Measurements from ENCODE around the gene COPS4. TPM values are rescaled to one million over a fixed set of nuclear protein-coding genes. Genes with fewer than 3 reads are reported as not detected.
"Not testable (repeated sequence)": the region's sequence is repeated elsewhere in the genome, so short reads cannot be mapped to it uniquely, and the experiment has no call there.

Gene COPS4
- total and polyA plus RNA-seq, 10 donors: 20.0 to 35.1 (median 25.9) TPM

DNA sequence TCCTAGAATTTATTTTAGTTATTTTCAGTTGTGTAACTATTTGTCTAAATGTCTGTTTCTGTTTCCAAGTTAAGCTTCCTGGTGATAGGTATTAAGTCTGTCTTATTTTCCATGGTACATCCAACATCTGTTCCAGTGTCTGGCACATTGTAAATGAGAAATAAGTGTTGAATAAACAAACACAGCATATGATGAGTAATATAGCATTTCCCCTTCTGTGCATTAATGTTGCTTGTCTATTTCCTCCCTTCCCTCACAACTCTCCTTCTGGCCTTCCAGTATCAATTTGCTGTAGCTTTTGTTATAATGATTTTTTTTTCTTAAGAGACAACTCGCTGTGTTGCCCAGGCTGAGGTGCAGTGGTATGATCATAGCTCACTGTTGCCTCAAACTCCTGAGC is 36.1 kb downstream of the COPS4 start:
- TF ChIP-seq POLR2A (IDR thresholded peaks at IDR 0.05) (no peak), CTCF (IDR thresholded peaks at IDR 0.05 in 8 of 11, conservative IDR thresholded peaks at IDR 0.05 in 3 of 11) (no peak), POLR2AphosphoS5 (IDR thresholded peaks at IDR 0.05) (no peak)
- H3K36me3 ChIP-seq: peaks cover 0 to 89% (median 47%) of the 10 kb centered on the region in 6 donors
- intact Hi-C loops (cut with DNase I; ENCODE audit: low total_unique reads): loop anchor here (5.0 kb wide), 1 partner anchor 186 kb away; no protein-coding TSS in a partner anchor

DNA sequence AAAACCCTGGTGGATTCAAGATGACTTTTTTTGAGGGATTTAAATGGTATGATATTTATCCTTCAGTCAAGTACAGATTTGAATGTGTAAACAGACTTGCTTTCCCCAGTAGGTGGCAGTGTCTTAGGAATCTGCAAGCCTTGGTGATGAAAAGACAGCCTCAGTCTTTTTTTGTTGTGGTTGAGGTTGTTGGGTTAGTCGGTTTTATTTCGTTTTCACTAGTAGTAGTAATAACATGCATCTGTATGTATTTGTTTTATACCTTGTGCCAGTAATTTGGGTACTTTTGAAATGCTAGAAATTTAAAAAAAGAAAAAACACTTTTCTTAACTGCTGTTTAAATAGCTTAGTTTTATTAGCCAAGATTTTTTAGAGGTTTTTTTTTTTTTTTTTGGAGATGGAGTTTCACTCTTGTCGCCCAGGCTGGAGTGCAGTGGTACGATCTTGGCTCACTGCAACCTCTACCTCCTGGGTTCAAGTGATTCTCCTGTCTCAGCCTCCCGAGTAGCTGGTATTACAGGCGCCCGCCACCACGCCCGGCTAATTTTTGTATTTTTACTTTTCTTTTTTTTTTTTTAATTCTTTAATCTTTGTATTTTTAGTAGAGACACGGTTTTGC is 39.2 kb downstream of the COPS4 start:
- intact Hi-C loops (cut with DNase I; ENCODE audit: low total_unique reads): loop anchor here (5.0 kb wide), 1 partner anchor 183 kb away; no protein-coding TSS in a partner anchor
- H3K4me1 ChIP-seq: peaks cover 0 to 28% (median 21%) of the 10 kb centered on the region in 6 donors
- H3K9me3 ChIP-seq: no peaks in the 10 kb centered on the region
- peak overlapping the region in 2 of 8 donors; percentile 30 to 34 for H3K27ac ChIP-seq
- H3K36me3 ChIP-seq: peaks cover 0 to 72% (median 22%) of the 10 kb centered on the region in 6 donors
- peak overlapping the region in 1 of 8 donors; percentile 3 for H3K4me3 ChIP-seq
- DNase-seq: no peak
- no peaks in the 10 kb centered on the region for H3K27me3 ChIP-seq (replicated peaks in 1 of 7)
- 67 to 75% (median 73%) methylated on average over 10 of the region's 10 CpGs for WGBS, 5 donors
- TF ChIP-seq CTCF (IDR thresholded peaks at IDR 0.05 in 8 of 11, conservative IDR thresholded peaks at IDR 0.05 in 3 of 11) (peak; percentile 58 to 81 (median 73)), POLR2A (IDR thresholded peaks at IDR 0.05) (no peak)

More for the DNA sequence above, 36.1 kb downstream of the COPS4 start:
- no peak overlapping the region for H3K4me3 ChIP-seq
- DNase-seq: no peak
- H3K27me3 ChIP-seq (replicated peaks in 1 of 7): no peaks in the 10 kb centered on the region
- no peak overlapping the region for H3K27ac ChIP-seq
- H3K4me1 ChIP-seq: peaks cover 0 to 25% (median 21%) of the 10 kb centered on the region in 6 donors
- H3K9me3 ChIP-seq: no peaks in the 10 kb centered on the region
- 95 to 97% (median 96%) methylated on average over 1 of the region's 1 CpG for WGBS, 5 donors

DNA sequence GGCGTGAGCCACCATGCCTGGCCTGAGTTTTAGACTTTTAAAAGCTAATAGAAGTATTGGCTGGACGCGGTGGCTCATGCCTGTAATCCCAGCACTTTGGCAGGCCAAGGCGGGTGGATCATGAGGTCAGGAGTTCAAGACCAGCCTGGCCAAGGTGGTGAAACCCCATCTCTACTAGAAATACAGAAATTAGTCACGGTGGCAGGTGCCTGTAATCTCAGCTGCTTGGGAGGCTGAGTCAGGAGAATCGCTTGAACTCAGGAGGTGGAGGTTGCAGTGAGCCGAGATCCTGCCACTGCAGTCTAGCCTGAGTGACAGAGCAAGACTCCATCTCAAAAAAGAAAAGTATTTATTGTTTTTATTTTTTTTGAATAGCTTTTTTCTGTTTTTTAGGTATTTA is 39.8 kb downstream of the COPS4 start:
- WGBS, 5 donors: 82 to 89% (median 84%) methylated on average over 7 of the region's 7 CpGs
- Histone ChIP-seq H3K27ac (peak overlapping the region in 2 of 8 donors; percentile 30 to 34), H3K4me1 (peaks cover 0 to 28% (median 21%) of the 10 kb centered on the region in 6 donors), H3K36me3 (peaks cover 0 to 67% (median 17%) of the 10 kb centered on the region in 6 donors)
- not testable (repeated sequence) for H3K9me3 ChIP-seq; DNase-seq; H3K4me3 ChIP-seq; H3K27me3 ChIP-seq (replicated peaks in 1 of 7)
- intact Hi-C loops (cut with DNase I; ENCODE audit: low total_unique reads): loop anchor here (5.0 kb wide), 1 partner anchor 183 kb away; no protein-coding TSS in a partner anchor

DNA sequence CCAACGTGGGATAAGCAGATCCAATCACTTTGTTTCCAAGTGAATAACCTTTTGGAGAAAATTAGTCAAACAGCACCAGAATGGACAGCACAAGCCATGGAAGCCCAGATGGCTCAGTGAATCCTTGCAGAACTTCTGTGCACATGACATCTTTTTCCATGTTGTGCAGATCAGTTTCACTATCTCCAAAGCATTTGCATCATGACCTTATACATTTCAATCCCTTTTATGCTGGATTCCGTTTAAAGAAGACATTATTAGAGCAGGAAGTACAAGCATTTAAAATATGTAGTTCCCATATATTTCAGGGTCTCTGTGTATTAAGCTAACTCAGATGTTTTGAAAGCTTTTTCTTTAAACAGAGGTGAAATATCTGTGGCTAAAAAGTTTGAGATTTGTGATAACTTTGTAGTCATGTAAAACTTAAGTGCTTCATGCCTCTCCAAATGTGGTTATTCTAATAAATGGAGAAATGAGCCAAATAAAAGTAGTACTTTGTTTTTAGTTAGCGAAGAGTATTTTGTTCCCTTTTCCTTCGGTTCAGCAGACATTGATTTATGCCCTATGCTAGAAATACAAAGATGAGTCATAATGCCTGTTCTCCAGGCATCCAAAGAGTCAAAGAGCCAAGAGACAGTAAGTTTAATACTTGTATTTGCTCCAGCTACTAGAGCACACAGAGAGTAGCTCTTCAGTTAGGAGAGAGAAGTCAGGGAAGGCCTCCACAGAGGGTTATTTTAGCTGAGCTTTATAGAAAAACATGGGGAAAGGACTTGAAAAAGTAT is 40.5 kb downstream of the COPS4 start:
- peaks cover 0 to 28% (median 21%) of the 10 kb centered on the region in 6 donors for H3K4me1 ChIP-seq
- H3K27ac ChIP-seq: peak overlapping the region in 3 of 8 donors; percentile 10 to 30 (median 22)
- 50 to 59% (median 52%) methylated on average over 4 of the region's 4 CpGs for WGBS, 5 donors
- peaks cover 0 to 59% (median 15%) of the 10 kb centered on the region in 6 donors for H3K36me3 ChIP-seq
- H3K27me3 ChIP-seq (replicated peaks in 1 of 7): no peaks in the 10 kb centered on the region
- H3K9me3 ChIP-seq: no peaks in the 10 kb centered on the region
- TF ChIP-seq POLR2A (IDR thresholded peaks at IDR 0.05) (no peak), CTCF (IDR thresholded peaks at IDR 0.05 in 8 of 11, conservative IDR thresholded peaks at IDR 0.05 in 3 of 11) (no peak), POLR2AphosphoS5 (IDR thresholded peaks at IDR 0.05) (no peak)
- intact Hi-C loops (cut with DNase I; ENCODE audit: low total_unique reads): no loop called here
- no peak for DNase-seq
- H3K4me3 ChIP-seq: no peak overlapping the region

Data from spleen (tissue), 11 donors.